NK-92 (cell line): ENCODE measurements around the gene FLT4.

ENCODE experiments used
- DNase-seq: peaks from one replicate; lab custom pipeline; 2025; ENCODE audit not compliant: unreplicated experiment; lab: John Stamatoyannopoulos, UW

Gene FLT4

DNA sequence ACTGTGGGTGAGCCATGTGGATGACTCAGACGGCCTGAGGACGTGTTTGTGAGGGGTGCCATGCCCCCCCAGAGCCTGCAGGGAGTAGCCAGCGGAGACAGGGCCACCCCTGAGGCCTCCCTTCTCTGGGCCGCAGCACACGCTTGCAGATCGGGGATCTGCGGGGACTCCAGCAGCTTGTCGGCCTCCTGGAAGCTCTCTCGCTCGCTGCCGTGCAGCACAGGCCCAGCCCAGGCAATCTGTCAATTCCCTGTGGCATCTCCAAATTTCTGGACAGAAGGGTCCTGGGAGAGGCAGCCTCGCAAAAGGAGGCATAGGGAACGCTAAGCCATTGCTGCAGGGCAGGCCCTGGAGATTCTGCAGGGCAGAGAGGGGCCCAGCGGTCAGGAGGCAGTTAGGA is 21.2 kb downstream of the FLT4 start:
- no peak for DNase-seq

DNA sequence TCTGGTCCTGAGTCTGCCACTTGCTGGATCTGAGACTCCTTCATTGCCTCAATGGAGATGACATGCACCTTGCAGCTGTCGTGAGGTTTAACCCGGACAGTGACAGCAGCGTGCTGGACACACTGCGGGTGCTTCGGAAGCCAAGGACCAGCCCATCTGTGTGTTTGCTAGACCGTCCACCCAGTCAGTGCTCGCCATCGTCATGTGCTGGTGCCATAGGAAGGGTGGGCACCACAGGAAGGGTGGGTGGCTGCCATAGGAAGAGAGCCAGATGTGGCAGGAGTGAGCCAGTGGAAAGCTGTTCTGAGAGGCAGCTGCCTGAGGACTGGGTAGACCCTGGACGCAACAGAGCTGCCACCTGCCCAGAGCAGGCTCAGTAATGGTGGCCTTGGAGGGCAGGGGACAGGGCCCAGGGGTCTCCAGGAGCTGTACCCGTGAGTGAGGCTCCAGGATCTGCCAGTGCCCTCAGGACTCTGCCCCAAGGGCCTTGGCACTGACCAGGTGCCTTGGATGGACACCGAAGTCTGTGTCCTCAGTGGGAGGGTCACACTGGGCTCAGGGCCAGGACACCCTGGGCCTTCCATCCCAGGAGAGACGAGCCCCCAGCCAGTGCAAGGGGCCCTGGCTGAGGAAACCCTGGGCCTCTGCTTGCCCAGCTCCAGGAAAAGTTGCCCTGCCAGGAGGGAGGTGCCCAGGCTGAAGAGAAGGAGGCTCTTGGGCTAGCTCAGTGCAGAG is 21.8 kb downstream of the FLT4 start:
- no peak for DNase-seq

DNA sequence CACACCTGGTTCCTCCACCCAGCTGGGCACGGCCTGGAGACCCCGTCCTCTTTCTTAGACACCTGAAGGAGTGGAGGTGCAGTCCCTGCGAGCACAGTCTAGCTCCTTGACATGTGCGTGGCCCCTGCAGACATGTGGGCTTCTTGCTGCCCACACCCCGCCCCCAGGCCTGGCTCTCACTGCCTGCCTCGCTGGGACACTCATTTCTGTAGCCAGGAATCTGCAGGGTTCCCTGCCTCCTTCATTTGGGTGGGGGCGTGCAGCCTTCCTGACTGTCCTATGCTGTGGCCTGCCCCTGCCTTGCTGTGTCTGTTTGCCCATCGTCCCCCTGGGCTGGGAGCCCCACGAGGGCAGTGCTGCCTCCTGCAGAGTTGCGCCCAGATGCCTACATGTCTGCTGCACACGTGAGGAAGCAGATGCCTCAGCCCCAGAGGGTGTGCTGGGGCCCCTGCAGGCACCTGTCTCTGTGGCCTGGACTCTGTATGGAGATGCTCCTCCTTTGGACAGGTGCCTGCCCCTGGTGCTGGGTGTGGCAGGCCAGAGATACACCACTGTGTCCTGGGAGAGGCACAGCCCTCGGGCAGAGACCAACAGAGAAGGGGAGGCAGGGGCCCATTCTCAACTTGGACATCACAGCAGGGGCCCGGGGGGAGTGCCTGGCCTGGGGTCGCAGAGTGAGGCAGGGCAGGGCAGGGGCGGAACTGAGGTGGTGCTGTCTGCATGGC is 22.6 kb downstream of the FLT4 start:
- no peak for DNase-seq

DNA sequence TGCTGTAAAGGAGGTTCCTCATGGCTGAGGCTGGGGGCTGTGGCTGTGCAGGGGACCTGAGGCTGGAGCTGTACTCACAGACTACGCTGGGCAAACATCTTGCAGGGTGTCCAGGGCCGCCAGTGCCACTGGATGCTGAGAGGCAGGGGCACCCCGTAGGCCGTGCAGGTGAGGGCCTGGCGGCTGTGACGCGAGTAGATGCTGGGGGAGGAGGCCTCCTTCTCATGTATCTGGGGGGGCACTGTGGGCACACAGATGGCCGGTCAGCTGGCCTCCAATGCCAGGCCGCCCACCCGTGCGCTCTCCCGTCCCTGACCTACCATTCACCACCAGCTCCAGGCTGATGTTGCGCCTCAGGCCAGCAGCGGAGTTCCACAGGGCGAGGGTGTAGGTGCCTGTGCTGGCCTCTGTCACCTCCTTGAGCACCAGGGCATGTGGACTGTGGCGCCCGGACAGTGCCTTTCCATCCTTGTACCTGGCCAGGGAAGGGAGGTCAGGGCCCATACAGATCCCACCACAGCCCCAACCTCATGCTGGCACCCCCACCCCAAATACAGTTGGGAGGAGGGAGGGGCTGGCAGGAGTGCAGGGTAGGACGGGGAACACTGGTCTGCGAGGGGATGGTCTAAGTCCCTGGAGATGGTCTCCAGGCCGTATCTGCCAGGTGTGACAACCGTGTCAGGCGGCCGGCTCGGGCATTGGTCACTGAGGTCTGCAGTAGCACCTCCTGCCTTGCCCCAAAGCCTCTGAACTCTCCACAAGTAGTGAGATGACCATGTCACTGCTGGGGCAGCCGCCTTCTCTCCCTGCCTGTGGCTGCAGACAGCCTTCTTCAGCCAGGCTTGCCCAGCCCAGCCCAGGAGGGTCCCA is 23.4 kb downstream of the FLT4 start:
- no peak for DNase-seq

DNA sequence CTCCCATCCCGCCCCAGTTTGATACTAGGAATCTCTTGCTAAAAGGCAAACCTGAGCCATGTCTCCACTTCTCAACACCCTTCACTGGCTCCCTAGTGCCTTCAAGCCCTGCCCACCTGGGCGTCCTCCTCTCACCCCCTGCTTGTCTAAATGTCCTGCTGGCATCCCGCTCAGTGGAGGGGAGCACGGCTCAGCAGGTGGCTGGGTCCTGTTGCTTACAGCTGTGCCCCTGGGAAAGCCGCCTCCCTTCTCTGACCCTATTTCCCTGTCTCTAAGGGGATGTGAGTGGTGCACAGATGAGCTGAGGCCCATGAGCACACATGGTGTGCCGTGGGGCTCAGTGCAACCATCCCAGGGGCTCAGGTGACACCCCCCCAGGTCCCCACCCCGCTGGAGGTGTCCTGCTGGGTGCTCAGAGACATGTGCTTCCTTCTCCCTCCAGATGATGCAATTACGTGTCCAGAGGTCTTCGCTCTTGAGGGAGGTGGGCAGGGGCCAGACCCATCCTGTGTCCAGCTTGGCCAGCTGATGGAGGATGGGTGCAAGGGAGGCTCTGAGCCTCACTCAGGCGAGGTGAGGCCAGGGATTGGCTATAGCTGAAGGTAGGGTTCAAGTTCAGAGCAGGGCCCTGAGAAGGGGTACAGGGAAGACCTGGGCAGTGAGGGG is 24.1 kb downstream of the FLT4 start:
- DNase-seq = no peak

DNA sequence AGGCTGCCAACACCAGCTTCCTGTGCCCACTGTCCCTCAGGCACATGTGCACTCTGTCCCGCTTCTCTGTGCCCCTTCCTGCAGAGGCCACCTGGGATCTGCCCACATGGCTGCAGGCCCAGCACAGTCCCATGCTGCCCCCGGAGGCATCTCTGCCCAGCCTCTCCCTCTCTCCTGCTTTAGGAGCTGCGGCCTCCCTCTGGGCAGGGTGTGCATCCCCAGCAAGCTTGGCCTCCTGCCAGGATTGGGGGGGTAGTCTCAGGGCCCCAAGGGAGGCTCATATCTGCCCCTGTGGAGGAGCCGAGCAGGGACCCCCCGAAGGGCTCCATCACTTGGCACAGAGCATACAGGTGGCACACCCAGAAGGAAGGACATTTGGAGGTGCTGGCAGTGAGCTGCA is 24.8 kb downstream of the FLT4 start:
- no peak for DNase-seq

DNA sequence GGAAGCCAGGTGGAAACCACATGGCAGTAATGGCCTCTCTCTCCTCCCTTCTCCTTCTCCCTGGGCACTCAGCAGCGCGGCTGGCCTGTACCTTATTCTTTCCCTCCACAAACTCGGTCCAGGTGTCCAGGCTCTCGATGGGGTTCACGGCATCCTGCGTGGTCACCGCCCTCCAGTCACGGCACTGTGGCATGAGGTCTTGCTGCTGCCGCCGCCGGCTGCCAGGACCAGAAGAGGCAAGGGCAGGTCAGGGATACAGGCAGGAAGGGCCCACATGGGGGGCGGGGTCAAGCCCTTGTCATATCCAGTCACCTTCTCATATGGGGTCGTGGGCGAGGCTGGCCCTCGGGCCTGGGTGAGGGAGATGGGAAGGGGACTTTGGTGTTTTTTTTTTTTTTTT is 25.6 kb downstream of the FLT4 start:
- no peak for DNase-seq

DNA sequence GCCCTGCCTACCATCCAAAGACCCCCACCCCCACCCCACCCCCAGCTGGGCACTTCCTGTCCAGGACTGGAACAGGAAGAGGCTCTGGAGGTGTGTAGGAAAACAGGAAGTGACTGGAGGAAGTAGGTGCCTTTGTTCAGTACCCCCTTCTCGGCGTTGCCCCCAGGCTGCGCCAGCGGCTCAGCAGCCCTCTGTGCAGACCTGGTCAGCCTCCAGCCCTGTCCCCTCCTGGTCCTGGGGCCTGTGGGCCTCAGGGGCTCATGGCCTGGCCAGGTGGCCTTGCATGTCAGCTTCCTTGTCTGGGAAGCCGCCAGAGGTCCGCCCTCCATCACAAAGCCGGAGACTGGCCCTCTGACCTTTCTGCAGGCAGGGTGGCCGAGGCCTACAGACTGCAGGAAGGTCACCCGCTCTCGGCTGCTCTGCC is 26.0 kb downstream of the FLT4 start:
- DNase-seq = no peak

DNA sequence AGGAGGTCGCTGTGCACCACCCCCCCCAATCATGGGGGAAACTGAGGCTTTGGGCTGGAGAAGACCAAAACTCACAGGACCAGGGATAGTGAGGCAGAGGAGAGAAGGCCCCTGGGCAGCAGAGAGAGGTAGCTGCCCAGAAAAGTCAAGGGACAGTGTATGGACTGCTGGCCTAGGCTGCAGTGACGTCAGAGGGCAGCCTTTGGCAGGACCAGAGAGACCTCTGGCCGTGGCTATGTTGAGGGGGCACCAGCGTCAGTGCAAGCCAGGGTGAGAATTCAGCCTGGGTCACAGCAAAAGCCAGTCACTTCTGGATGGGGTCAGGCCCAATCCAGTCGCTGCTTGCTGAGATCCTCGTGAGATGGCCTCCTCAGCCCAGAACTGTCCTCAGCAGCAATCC is 26.5 kb downstream of the FLT4 start:
- DNase-seq = no peak

DNA sequence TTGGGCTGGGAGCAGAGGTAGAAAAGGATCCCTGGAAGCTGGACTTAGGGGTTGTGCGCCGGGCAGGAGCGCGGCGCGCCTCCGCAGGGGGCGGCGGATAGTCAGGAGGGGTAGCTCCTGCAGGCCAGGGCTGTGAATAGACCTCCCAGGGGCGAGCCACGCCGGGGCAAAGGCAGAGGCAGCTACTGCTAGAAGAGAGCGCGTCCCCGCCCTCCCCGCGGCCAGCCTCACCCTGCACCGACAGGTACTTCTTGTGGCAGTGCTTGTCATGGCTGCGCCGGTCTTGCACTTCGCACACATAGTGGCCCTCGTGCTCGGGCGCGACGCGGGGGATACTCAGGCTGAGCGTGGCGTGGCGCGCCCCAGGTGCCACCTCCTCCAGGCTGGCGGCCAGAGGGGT is 28.1 kb downstream of the FLT4 start:
- no peak for DNase-seq

DNA sequence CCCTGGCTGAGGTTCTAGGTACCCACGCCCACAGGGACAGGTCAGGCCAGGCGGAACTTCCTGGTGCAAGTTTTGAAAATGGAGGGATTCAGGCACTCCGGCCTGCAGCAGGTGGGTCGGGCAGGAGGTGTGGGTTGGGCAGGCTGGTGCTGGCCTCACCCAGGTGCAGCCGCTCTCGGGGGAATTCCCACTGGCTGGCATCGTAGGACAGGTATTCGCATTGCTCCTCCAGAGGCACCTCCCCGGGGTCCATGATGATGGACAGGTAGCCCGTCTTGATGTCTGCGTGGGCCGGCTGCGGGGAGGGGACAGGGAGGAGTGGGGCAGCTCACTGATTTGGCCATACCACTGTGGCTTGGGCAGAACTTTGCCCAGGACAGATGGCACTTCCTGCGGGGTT is 29.4 kb downstream of the FLT4 start:
- DNase-seq = no peak

DNA sequence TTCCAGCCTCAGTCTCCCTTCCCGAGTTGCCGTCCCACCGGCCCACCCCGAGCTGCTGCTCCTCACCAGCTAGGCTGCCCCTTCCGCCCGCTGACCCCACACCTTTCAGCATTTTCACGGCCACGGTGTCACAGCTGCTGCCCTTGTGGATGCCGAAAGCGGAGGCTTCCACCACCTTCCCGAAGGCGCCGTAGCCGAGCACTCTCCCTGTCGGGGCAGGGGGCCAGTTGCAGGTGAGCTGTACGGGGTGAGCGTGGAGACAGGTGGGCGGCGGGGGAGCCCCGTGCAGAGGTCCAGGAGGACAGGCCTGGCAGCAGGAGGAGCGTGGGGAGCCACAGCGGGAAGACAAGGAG is 29.9 kb downstream of the FLT4 start:
- DNase-seq = no peak

DNA sequence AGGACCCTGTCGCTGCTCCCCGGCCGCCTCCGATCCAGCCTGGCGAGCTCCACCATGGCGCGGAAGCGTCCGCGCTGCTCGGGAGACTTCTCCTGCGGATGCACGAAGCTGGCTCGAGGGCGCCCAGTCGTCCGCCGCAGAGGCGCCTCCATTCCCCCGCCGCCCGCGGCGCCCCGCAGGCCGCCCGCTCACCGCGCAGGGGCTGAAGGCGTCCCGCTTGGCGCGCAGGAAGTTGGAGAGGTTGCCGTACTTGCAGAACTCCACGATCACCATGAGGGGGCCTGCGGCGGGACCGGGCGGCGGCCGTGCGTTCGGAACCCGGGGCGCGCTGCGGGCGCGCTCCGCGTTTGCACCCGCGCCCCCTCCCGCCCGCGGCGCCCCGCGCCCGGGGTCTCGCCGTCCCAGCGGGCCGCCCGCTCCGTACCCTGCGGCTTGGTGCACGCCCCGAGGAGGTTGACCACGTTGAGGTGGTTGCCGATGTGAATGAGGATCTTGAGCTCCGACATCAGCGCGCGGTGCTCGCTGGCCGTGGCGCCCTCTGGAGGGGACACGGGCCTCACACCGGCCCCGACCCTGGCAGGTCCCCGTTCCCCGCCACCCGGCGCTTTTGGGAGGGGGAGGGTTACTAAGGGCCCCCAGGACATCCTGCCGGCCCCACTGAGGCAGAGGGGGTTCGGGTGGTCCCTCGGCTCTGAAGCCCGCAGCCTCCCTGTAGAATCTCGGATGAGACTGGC is 30.4 kb downstream of the FLT4 start:
- DNase-seq = no peak

DNA sequence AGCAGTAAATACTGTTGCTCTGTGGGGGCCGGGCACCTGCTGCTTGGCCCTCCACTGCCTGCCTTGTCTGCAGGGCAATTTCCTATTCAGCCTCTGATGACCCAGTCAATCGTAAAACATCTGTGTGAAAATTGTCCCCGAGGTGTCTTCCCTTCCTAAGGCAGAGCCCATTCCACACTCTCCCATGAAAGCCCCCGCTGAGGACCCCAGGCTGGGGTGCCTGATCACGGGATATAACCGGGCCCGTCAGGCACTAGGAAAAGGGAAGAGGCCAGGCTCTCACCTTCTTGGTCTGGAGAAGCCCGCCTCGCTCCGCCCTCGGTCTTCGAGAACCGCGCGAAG is 30.9 kb downstream of the FLT4 start:
- no peak for DNase-seq

DNA sequence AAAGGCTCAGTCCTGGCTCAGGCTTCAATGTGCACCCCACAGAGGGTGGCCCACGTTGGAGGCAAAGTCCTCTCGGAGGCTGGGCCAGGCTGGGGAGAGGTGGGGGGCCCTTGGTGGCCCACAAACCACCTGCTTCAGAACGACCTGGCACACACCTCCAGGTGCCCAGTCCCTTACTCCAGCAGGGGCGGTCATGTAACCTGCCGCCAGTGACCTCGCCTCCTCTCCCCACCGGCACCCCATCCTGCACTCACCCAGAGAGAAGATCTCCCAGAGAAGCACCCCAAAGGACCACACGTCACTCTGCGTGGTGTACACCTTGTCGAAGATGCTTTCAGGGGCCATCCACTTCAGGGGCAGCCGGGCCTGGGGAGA is 35.6 kb downstream of the FLT4 start:
- DNase-seq = no peak

DNA sequence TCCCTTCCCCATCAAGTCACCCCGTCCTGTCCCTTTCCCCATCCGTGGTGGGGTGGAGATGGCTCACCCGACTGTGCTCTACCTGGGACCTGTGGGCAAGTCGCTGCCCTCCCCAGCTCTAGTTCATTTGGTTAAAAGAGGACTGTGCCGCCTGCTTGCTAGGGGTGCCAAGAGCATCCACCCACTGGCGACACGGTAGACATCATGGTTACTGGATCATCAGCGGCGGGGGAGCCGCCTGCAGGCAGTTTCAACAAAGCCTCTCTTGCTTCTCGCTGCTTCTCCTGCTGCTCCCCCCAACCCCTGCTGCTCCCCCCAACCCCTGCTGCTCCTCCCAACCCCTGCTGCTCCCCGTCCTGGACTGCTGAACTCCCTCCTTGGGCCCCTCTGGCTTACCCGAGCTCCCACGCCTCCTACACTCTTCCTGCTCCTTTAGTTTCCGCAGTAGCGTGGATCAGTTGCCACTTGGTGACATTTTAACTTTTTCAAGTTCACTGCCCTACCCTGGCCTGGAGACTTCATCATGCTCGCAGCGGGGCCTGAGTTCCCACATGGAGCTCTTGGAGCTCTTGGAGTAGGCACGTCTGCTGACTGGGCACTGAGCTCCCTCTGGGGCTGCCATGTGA is 36.1 kb downstream of the FLT4 start:
- no peak for DNase-seq

DNA sequence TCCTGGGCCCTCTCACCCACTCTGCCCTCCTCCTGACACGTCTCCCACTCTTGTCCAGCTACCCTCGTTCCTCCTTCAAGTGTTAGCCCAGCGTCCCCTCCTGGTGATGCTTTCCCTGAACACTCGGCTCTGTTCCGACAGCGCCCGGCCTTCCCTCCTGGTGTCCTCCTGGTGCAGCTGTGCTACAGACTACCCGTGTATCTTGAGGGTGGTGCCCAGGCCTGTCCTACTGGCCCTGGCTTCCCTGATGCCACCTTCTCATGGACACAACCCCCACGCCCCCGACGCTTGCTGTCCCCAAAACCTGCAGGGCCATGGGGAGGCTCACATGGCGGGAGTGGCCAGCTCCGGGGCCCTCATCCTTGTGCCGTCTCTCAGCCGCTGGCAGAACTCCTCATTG is 36.7 kb downstream of the FLT4 start:
- no peak for DNase-seq

DNA sequence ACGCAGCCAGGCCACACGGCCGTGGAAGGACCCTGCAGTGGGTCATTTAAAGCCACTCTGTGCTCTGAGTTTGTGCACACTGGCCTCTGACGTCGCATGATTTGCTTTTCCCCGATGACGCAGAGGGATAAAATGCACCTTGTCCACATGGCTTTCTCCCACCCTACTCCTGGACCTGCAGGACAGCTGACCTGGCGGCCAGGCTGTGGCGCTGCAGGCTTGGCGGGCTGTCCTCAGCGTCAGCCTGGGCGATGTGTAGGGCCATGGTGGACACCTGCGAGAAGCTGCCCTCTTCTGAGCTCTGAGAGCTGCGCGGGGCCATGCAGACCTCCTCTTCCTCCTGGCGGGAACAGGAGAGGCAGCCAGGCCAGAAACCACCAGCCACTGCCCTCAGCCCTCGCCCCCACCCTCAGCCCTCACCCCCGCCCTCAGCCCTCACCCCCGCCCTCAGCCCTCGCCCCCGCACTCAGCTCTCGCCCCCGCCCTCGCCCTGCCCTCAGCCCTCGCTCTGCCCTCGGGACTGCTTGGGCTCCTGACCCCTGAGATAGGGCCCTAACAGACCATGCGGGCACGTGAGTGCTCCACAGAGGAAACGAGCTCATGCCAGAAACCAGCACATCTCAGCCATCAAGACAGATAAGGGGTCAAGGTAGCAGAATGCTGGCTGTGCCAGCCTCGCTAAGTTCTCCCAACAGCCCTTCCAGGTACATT is 38.1 kb downstream of the FLT4 start:
- DNase-seq = no peak

DNA sequence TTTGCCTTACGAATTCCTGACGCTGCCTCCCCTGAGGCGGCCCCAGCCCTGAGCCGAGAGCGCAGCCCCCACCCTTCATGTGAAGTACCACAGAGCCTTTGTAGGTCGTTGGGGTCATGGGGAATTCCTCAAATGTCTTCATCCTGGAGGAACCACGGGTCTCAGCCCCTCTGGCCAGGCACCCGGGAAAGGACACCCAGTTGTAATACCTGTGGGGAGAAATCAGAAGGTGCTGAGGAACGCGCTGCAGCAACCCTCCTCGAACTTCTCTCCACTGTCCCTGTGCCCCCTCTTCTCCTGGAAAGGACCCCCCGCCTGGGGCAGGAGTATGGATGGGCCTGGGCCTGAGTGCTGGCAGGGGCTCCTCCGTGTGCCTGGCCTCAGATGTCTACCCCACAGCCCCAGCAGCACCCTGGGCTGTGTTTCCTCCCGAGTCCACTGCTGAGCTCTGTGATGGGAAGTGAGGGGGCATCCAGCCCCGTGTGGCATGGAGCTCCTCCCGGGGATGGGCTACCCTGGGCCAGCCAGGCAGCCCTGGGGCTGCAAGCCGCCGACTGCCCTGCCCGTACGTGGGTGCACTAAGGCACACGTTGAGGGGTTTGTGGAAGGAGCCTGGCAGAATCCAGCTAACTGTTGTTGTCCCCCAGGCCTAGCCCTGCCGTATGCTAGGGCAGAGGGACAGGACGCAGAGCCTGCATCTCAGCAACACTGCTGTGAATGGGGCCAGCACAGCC is 39.4 kb downstream of the FLT4 start:
- no peak for DNase-seq
